NCI-H526 treated with DMSO at 0.1 percent for 48 hours (cell line): ENCODE measurements around the gene CFAP74.
"Not testable (repeated sequence)": the region's sequence is repeated elsewhere in the genome, so short reads cannot be mapped to it uniquely, and the experiment has no call there.

ENCODE experiments used
- DNase-seq: peaks from one replicate; lab custom pipeline; 2025; lab: John Stamatoyannopoulos, UW

CFAP74 gene

GRCh38 chr1:1945782-1946393, 57.7 kb downstream of the CFAP74 start:
- no peak for DNase-seq

- DNase-seq, result peak; percentile 56
Measured at GRCh38 chr1:1943834-1944570, 59.6 kb downstream of the CFAP74 start.

- no peak for DNase-seq
Measured at GRCh38 chr1:1942753-1943656, 60.6 kb downstream of the CFAP74 start.

- DNase-seq, result no peak
Measured at GRCh38 chr1:1941868-1942752, 61.5 kb downstream of the CFAP74 start.

GRCh38 chr1:1941211-1941841, 62.3 kb downstream of the CFAP74 start:
- no peak for DNase-seq

GRCh38 chr1:1940123-1940425, 63.5 kb downstream of the CFAP74 start:
- DNase-seq, result no peak

GRCh38 chr1:1939296-1940122, 64.1 kb downstream of the CFAP74 start:
- DNase-seq, result no peak

GRCh38 chr1:1938613-1939295, 64.8 kb downstream of the CFAP74 start:
- no peak for DNase-seq

- no peak for DNase-seq
Measured at GRCh38 chr1:1938276-1938573, 65.4 kb downstream of the CFAP74 start.

- DNase-seq, result no peak
Measured at GRCh38 chr1:1937549-1938275, 65.9 kb downstream of the CFAP74 start.

GRCh38 chr1:1937061-1937460, 66.5 kb downstream of the CFAP74 start:
- DNase-seq, result no peak

- not testable (repeated sequence) for DNase-seq
Measured at GRCh38 chr1:1934848-1935247, 68.7 kb downstream of the CFAP74 start.

GRCh38 chr1:1929639-1930545, 73.7 kb downstream of the CFAP74 start:
- no peak for DNase-seq

- DNase-seq, result no peak
Measured at GRCh38 chr1:1929102-1929638, 74.4 kb downstream of the CFAP74 start.

- DNase-seq, result no peak
Measured at GRCh38 chr1:1928231-1929101, 75.1 kb downstream of the CFAP74 start.

GRCh38 chr1:1927751-1928150, 75.8 kb downstream of the CFAP74 start:
- DNase-seq, result no peak
